Measurements from ENCODE around the gene ETV5.
A peak's percentile ranks its signal among the peaks of the same experiment; 100 is the strongest.

Gene ETV5

DNA sequence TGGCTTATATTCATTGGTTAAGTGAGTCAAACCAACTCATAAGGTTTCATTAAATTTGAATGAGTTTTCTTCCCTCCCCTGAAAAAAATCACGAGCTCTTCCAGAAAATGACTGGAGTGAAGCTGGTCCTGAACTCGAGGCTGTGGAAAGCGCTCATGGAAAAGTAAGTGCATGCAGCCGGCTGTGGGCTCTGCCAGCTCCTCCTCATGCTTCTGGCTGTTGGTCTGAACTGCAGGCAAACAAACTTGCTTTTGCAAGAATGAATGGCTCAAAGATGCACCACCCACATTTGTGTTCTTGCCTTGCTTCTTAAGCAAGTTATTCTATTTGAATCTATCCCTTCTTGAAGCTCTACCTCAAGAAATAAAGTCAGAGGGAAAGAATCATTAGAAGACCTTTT is 6.2 kb downstream of the ETV5 start:
- TF ChIP-seq ESRRG (CRISPR knock-in tag; IDR thresholded peaks at IDR 0.05) (no peak), TCF4 (CRISPR knock-in tag; IDR thresholded peaks at IDR 0.05; ENCODE audit: borderline replicate concordance) (no peak), ISL1 (CRISPR knock-in tag; IDR thresholded peaks at IDR 0.05) (no peak), OSR1 (CRISPR knock-in tag; IDR thresholded peaks at IDR 0.05) (no peak), SNAI2 (CRISPR knock-in tag; IDR thresholded peaks at IDR 0.05) (no peak), ZFP3 (CRISPR knock-in tag; IDR thresholded peaks at IDR 0.05) (no peak), RARB (CRISPR knock-in tag; IDR thresholded peaks at IDR 0.05) (no peak)
- no peak for ATAC-seq

DNA sequence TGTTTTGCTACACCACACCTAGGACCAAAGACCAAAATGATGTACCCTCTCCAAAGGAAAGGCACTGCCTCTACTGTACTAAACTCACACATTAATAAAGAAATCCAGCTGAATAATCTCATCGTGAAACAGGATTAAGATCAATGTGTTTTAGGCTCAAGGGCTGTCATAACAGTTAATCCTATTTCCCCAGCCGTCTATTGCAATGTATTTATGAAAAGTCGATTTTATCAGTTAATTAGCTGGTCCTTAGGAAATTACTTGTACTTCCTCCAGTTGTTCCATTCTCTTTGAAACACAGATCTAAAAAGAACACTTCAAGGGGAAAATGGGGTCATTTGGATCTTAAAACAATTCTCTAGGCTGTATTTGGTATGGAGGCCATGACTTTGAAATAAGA is 8.5 kb downstream of the ETV5 start:
- TF ChIP-seq, protein P1, sequence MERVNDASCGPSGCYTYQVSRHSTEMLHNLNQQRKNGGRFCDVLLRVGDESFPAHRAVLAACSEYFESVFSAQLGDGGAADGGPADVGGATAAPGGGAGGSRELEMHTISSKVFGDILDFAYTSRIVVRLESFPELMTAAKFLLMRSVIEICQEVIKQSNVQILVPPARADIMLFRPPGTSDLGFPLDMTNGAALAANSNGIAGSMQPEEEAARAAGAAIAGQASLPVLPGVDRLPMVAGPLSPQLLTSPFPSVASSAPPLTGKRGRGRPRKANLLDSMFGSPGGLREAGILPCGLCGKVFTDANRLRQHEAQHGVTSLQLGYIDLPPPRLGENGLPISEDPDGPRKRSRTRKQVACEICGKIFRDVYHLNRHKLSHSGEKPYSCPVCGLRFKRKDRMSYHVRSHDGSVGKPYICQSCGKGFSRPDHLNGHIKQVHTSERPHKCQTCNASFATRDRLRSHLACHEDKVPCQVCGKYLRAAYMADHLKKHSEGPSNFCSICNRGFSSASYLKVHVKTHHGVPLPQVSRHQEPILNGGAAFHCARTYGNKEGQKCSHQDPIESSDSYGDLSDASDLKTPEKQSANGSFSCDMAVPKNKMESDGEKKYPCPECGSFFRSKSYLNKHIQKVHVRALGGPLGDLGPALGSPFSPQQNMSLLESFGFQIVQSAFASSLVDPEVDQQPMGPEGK (CRISPR knock-in tag; IDR thresholded peaks at IDR 0.05; ENCODE audit: borderline replicate concordance), result no peak
- ATAC-seq, result no peak

DNA sequence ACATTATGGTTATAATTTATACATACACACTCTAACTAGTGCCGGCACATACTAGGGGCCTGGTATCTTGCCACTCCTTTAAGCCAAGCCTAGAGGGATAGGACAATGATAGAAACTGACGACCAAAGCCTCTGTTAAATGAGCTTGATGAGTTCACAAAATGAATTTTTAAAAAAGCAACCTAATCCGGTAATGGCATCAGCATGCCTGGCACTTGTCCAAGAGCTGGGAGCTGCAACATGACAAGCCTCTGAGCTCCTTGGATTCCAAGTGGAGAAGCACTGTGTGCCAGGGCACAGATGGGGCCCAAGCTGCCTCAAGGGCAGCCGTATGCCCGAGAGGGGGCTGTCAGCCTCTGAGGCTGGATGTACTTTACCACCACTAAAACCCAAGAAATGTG is 9.7 kb downstream of the ETV5 start:
- peak; percentile 67 for ATAC-seq
- TF ChIP-seq SNAI2 (CRISPR knock-in tag; IDR thresholded peaks at IDR 0.05) (no peak), ISL1 (CRISPR knock-in tag; IDR thresholded peaks at IDR 0.05) (0 out of 2 replicates have a peak, but pooled peaks have one; percentile 3)

DNA sequence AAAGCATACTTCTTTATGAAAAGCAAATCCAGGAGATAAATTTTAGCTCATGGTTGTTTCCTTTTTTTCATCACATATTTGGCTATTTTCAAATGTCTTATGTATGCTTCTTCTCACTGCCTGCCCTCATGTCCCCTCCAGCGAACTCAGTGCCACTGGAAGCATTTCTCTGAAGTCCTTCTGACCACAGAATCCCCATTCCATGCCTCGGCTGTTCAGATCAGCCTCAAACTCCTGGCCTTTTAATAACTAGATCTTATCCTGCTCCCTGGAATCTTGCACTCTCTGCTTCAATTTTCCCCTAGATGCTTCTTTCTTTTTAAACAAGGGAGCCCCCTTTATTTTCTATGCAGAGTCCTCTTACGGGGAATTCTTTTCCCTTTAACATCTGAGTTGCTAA is 10.1 kb downstream of the ETV5 start:
- TF ChIP-seq TOX (CRISPR knock-in tag; IDR thresholded peaks at IDR 0.05; ENCODE audit: borderline replicate concordance) (no peak), ZFP3 (CRISPR knock-in tag; IDR thresholded peaks at IDR 0.05) (no peak), GLIS3 (CRISPR knock-in tag; IDR thresholded peaks at IDR 0.05) (no peak), ZNF565 (CRISPR knock-in tag; conservative IDR thresholded peaks at IDR 0.05; ENCODE audit: low read depth) (no peak), CSDC2 (CRISPR knock-in tag; IDR thresholded peaks at IDR 0.05) (no peak), ZC3H10 (CRISPR knock-in tag; IDR thresholded peaks at IDR 0.05) (no peak), OSR1 (CRISPR knock-in tag; IDR thresholded peaks at IDR 0.05) (no peak), ZNF70 (CRISPR knock-in tag; IDR thresholded peaks at IDR 0.05) (no peak), SNAI2 (CRISPR knock-in tag; IDR thresholded peaks at IDR 0.05) (no peak)
- TF ChIP-seq, protein P2, sequence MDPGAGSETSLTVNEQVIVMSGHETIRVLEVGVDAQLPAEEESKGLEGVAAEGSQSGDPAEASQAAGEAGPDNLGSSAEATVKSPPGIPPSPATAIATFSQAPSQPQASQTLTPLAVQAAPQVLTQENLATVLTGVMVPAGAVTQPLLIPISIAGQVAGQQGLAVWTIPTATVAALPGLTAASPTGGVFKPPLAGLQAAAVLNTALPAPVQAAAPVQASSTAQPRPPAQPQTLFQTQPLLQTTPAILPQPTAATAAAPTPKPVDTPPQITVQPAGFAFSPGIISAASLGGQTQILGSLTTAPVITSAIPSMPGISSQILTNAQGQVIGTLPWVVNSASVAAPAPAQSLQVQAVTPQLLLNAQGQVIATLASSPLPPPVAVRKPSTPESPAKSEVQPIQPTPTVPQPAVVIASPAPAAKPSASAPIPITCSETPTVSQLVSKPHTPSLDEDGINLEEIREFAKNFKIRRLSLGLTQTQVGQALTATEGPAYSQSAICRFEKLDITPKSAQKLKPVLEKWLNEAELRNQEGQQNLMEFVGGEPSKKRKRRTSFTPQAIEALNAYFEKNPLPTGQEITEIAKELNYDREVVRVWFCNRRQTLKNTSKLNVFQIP (CRISPR knock-in tag; IDR thresholded peaks at IDR 0.05; ENCODE audit: borderline replicate concordance, low read depth), result no peak
- TF ChIP-seq, protein P3, sequence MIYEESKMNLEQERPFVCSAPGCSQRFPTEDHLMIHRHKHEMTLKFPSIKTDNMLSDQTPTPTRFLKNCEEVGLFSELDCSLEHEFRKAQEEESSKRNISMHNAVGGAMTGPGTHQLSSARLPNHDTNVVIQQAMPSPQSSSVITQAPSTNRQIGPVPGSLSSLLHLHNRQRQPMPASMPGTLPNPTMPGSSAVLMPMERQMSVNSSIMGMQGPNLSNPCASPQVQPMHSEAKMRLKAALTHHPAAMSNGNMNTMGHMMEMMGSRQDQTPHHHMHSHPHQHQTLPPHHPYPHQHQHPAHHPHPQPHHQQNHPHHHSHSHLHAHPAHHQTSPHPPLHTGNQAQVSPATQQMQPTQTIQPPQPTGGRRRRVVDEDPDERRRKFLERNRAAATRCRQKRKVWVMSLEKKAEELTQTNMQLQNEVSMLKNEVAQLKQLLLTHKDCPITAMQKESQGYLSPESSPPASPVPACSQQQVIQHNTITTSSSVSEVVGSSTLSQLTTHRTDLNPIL (CRISPR knock-in tag; IDR thresholded peaks at IDR 0.05; ENCODE audit: low read depth), result no peak
- peak; percentile 14 for ATAC-seq

DNA sequence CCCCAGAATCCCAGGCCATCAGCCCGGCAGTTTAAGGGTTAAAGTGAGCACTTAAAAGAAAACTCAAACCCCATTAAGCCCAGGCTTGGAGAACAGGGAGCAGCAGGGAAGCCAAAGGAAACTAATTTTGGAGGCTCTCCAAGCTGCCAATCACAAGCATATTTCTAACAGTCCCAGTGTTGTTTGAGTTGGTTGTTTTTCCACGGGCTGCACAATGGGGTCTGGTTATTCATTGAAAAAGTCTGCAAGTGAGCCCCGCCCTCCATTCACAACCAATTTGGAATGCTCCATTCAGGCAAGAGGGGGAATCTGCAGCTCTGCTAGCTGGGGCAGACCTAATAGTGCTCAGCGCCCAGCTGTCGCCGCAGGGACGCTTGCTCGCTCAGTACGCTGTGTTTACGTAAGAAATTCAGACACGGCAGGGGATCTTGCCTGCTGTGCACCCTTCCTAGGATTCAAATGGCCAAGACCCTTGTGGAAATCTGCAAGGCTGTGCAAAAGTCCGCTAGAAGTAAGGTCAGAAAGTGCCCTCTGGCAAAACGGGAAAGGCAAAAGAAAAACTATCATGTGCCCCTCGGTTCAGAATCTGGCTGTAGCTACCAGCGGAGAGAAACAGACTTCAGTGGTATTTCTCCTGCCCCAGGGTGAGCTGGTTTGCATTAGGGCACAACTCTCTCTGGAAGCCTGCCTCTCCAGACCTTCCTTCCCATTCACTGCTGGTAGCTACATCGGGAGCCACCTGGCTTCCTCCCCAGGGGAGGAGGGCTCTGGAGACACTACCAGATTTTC is 11.0 kb downstream of the ETV5 start:
- peak; percentile 88 for ATAC-seq
- TF ChIP-seq GLIS3 (CRISPR knock-in tag; IDR thresholded peaks at IDR 0.05) (no peak), ISL1 (CRISPR knock-in tag; IDR thresholded peaks at IDR 0.05) (0 out of 2 replicates have a peak, but pooled peaks have one; percentile 20), ZNF565 (CRISPR knock-in tag; conservative IDR thresholded peaks at IDR 0.05; ENCODE audit: low read depth) (no peak), ESRRG (CRISPR knock-in tag; IDR thresholded peaks at IDR 0.05) (no peak), TOX (CRISPR knock-in tag; IDR thresholded peaks at IDR 0.05; ENCODE audit: borderline replicate concordance) (no peak), TCF4 (CRISPR knock-in tag; IDR thresholded peaks at IDR 0.05; ENCODE audit: borderline replicate concordance) (peak; percentile 56; the same call in 1 of the 2 replicates)
- TF ChIP-seq, protein P3 (CRISPR knock-in tag; IDR thresholded peaks at IDR 0.05; ENCODE audit: low read depth), result no peak
- TF ChIP-seq, protein P4, sequence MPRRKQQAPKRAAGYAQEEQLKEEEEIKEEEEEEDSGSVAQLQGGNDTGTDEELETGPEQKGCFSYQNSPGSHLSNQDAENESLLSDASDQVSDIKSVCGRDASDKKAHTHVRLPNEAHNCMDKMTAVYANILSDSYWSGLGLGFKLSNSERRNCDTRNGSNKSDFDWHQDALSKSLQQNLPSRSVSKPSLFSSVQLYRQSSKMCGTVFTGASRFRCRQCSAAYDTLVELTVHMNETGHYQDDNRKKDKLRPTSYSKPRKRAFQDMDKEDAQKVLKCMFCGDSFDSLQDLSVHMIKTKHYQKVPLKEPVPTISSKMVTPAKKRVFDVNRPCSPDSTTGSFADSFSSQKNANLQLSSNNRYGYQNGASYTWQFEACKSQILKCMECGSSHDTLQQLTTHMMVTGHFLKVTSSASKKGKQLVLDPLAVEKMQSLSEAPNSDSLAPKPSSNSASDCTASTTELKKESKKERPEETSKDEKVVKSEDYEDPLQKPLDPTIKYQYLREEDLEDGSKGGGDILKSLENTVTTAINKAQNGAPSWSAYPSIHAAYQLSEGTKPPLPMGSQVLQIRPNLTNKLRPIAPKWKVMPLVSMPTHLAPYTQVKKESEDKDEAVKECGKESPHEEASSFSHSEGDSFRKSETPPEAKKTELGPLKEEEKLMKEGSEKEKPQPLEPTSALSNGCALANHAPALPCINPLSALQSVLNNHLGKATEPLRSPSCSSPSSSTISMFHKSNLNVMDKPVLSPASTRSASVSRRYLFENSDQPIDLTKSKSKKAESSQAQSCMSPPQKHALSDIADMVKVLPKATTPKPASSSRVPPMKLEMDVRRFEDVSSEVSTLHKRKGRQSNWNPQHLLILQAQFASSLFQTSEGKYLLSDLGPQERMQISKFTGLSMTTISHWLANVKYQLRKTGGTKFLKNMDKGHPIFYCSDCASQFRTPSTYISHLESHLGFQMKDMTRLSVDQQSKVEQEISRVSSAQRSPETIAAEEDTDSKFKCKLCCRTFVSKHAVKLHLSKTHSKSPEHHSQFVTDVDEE (CRISPR knock-in tag; IDR thresholded peaks at IDR 0.05), result 0 out of 2 replicates have a peak, but pooled peaks have one; percentile 18
